ENCODE data around the gene TYROBP. TPM values are rescaled to one million over a fixed set of nuclear protein-coding genes. Genes with fewer than 3 reads are reported as not detected.

The TYROBP gene
- total RNA-seq, 1 donor from 2014 or later, result not detected

DNA sequence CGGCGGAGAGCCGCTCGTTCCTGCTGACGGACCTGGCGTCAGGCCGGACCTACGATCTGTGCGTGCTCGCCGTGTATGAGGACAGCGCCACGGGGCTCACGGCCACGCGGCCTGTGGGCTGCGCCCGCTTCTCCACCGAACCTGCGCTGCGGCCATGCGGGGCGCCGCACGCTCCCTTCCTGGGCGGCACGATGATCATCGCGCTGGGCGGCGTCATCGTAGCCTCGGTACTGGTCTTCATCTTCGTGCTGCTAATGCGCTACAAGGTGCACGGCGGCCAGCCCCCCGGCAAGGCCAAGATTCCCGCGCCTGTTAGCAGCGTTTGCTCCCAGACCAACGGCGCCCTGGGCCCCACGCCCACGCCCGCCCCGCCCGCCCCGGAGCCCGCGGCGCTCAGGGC is 36.5 kb upstream of the TYROBP start:
- Mint-ChIP-seq H3K4me3 (no peak overlapping the region), H3K9me3 (no peaks in the 10 kb centered on the region), H3K36me3 (ENCODE audit: low read depth) (peaks cover 4% of the 10 kb centered on the region), H3K27ac (ENCODE audit: unreplicated experiment) (no peak overlapping the region), H3K4me1 (peaks cover 7% of the 10 kb centered on the region), H3K27me3 (ENCODE audit: low read depth) (no peaks in the 10 kb centered on the region)
- TF ChIP-seq, protein P1, sequence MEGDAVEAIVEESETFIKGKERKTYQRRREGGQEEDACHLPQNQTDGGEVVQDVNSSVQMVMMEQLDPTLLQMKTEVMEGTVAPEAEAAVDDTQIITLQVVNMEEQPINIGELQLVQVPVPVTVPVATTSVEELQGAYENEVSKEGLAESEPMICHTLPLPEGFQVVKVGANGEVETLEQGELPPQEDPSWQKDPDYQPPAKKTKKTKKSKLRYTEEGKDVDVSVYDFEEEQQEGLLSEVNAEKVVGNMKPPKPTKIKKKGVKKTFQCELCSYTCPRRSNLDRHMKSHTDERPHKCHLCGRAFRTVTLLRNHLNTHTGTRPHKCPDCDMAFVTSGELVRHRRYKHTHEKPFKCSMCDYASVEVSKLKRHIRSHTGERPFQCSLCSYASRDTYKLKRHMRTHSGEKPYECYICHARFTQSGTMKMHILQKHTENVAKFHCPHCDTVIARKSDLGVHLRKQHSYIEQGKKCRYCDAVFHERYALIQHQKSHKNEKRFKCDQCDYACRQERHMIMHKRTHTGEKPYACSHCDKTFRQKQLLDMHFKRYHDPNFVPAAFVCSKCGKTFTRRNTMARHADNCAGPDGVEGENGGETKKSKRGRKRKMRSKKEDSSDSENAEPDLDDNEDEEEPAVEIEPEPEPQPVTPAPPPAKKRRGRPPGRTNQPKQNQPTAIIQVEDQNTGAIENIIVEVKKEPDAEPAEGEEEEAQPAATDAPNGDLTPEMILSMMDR (conservative IDR thresholded peaks at IDR 0.05), result no peak
- no peak for DNase-seq (ENCODE audit: low read depth, low spot score)

DNA sequence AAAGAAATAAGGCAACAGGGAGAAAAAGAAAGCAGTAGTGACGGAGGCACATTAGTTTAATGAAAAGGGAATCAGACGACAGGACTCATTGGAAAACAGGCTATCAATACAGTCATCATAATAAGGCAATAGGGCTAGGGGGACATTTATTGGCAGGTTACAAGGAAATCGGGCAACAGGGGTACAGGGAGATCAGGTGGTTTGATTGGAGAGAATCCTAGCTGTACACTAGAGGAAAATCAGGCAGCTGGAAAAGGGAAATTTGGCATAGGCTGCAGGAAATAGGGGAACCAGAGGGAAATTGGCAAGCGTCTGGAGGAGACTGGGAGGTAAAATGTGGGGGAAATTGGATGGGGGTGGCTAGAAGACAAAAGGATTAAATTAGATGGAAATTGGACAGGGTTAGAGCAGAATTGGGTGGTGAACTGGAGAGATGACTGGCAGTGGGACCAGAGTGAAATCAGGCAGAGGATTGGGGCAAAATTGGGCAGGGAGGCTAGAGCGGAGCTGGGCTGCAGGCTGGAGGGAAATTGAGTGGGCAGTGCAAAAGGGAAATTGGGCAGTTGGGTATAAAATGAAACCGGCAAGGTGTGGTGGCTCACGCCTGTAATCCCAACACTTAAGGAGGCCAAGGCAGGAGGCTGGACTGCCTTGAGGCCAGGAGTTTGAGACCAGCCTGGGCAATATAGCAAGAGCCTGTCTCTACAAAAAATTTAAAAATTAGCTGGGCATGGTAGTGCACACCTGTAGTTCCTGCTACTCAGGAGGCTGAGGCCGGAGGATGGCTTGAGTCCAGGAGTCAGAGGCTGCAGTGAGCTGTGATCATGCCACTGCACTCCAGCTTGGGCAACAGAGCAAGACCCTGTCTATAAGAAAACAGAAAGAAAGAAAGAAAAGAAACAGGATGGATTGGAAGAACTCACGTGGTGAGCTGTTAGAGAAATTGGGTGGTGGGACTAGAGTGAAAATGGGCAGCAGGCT is 35.5 kb upstream of the TYROBP start:
- H3K4me1 Mint-ChIP-seq, result peaks cover 11% of the 10 kb centered on the region

DNA sequence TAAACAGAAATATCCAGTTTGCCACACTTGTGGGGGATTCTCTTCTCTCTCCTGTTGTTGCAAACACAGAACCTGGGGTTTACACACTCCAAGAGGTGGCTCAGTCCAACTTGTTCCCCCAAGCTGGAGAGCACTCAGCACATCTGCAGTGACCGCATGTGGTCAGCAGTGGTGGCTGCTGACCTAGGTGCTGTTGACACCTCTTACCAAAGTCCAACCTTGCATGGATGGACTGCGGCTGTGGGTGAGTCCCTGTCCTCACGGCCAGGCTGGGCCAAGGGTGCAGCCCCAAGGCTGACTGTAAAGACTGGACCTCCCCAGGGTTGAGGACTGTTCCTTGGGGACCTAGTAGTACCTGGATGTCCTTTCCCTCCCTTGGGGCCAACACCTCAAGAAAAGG is 34.1 kb upstream of the TYROBP start:
- no peak for DNase-seq (ENCODE audit: low read depth, low spot score)
- Mint-ChIP-seq H3K4me1 (peaks cover 24% of the 10 kb centered on the region), H3K4me3 (peak overlapping the region; percentile 12), H3K9me3 (no peaks in the 10 kb centered on the region), H3K36me3 (ENCODE audit: low read depth) (peaks cover 9% of the 10 kb centered on the region), H3K27ac (ENCODE audit: unreplicated experiment) (no peak overlapping the region), H3K27me3 (ENCODE audit: low read depth) (no peaks in the 10 kb centered on the region)
- TF ChIP-seq, protein P1 (conservative IDR thresholded peaks at IDR 0.05), result no peak

More for the DNA sequence above, 35.5 kb upstream of the TYROBP start:
- no peak for DNase-seq (ENCODE audit: low read depth, low spot score)
- no peaks in the 10 kb centered on the region for H3K9me3 Mint-ChIP-seq
- H3K27ac Mint-ChIP-seq (ENCODE audit: unreplicated experiment), result no peak overlapping the region
- H3K4me3 Mint-ChIP-seq, result peak overlapping the region; percentile 35
- no peaks in the 10 kb centered on the region for H3K27me3 Mint-ChIP-seq (ENCODE audit: low read depth)
- H3K36me3 Mint-ChIP-seq (ENCODE audit: low read depth), result peaks cover 6% of the 10 kb centered on the region
- TF ChIP-seq, protein P1 (conservative IDR thresholded peaks at IDR 0.05), result no peak

DNA sequence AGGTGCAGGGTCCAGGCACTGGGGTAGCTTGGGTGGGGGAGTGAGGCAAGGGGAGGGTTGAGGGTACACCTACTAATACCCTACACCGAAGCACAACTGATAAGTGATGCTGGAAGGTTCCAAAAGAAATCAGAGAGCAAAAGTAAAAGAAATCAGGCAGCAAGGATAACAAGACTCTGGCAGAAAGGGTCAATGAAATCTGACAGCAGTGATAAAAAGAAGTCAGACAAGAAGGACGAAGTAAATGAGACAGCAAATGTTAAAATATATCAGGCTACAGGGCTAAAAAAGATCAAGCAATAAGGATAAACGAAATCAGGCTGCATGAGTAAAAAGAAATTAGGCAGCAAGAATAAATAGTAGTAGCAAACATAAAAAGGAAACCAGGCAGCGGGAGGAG is 32.7 kb upstream of the TYROBP start:
- H3K9me3 Mint-ChIP-seq, result no peaks in the 10 kb centered on the region

DNA sequence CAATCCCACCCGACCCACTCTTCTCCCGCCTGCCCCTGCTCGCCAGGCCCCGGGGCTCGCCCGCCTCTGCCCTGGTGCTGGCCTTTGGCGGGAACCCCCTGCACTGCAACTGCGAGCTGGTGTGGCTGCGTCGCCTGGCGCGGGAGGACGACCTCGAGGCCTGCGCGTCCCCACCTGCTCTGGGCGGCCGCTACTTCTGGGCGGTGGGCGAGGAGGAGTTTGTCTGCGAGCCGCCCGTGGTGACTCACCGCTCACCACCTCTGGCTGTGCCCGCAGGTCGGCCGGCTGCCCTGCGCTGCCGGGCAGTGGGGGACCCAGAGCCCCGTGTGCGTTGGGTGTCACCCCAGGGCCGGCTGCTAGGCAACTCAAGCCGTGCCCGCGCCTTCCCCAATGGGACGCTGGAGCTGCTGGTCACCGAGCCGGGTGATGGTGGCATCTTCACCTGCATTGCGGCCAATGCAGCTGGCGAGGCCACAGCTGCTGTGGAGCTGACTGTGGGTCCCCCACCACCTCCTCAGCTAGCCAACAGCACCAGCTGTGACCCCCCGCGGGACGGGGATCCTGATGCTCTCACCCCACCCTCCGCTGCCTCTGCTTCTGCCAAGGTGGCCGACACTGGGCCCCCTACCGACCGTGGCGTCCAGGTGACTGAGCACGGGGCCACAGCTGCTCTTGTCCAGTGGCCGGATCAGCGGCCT is 32.1 kb upstream of the TYROBP start:
- Mint-ChIP-seq H3K36me3 (ENCODE audit: low read depth) (peaks cover 9% of the 10 kb centered on the region), H3K27me3 (ENCODE audit: low read depth) (no peaks in the 10 kb centered on the region), H3K4me1 (peaks cover 34% of the 10 kb centered on the region), H3K27ac (ENCODE audit: unreplicated experiment) (no peak overlapping the region), H3K4me3 (no peak overlapping the region), H3K9me3 (no peaks in the 10 kb centered on the region)
- no peak for DNase-seq (ENCODE audit: low read depth, low spot score)
- TF ChIP-seq, protein P1 (conservative IDR thresholded peaks at IDR 0.05), result no peak

More for the DNA sequence above, 32.7 kb upstream of the TYROBP start:
- no peak overlapping the region for H3K27ac Mint-ChIP-seq (ENCODE audit: unreplicated experiment)
- no peak overlapping the region for H3K4me3 Mint-ChIP-seq
- TF ChIP-seq, protein P1 (conservative IDR thresholded peaks at IDR 0.05), result no peak
- no peak for DNase-seq (ENCODE audit: low read depth, low spot score)
- no peaks in the 10 kb centered on the region for H3K27me3 Mint-ChIP-seq (ENCODE audit: low read depth)
- peaks cover 32% of the 10 kb centered on the region for H3K4me1 Mint-ChIP-seq
- peaks cover 9% of the 10 kb centered on the region for H3K36me3 Mint-ChIP-seq (ENCODE audit: low read depth)
